Esophagus muscularis mucosa (tissue), 4 donors: ENCODE measurements around the gene LRRC71.

Source experiments
- EP300 ChIP-seq: sonication (generic); formaldehyde crosslinking; IDR thresholded peaks from one replicate; pipeline ENCODE4 v1.6.1; 2017; ENCODE audit warnings: antibody characterized with exemption
- POLR2A ChIP-seq: fragments of 450-650 bp; IDR thresholded peaks from one replicate; pipeline ENCODE4 v1.6.1; 2017; ENCODE audit warnings: antibody characterized with exemption, moderate library complexity, mild to moderate bottlenecking, low read depth
- POLR2AphosphoS5 ChIP-seq, 2 donors: sonication (generic); formaldehyde crosslinking; IDR thresholded peaks; one replicate each; pipeline ENCODE4 v1.6.1; 2017; ENCODE audit warnings: antibody characterized with exemption in 2 of 2
- TF ChIP-seq, protein P1 (sequence below), 3 experiments: fragments of 200-600 bp in 2 of 3; fragments of 450-650 bp in 1 of 3; sonication (generic) in 2 of 3; IDR thresholded peaks; one replicate each; pipeline ENCODE4 v1.5.1; 2017 to 2019; ENCODE audit warnings: antibody characterized with exemption in 3 of 3, mild to moderate bottlenecking in 2 of 3, moderate library complexity in 1 of 3

DNA sequence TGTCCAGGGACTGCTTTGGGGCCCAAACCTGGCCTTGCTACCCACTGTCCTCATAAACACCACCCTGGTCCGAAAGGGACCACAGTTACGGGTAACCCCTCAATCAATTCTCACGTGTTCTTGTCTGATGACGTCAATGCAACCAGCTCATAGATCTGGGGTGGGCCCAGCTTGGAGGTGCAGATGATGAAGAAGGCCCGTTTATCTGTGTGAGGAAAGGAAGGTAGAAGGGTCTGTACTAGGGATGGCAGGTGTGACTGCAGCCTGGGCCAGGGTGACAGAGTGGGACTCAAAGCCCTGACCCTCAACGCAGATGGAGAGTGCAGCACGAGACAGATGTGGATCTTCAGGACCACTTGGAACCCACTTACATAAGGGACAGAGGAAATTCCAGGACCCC lies 22.1 kb downstream of the LRRC71 start:
- TF ChIP-seq, protein P1, sequence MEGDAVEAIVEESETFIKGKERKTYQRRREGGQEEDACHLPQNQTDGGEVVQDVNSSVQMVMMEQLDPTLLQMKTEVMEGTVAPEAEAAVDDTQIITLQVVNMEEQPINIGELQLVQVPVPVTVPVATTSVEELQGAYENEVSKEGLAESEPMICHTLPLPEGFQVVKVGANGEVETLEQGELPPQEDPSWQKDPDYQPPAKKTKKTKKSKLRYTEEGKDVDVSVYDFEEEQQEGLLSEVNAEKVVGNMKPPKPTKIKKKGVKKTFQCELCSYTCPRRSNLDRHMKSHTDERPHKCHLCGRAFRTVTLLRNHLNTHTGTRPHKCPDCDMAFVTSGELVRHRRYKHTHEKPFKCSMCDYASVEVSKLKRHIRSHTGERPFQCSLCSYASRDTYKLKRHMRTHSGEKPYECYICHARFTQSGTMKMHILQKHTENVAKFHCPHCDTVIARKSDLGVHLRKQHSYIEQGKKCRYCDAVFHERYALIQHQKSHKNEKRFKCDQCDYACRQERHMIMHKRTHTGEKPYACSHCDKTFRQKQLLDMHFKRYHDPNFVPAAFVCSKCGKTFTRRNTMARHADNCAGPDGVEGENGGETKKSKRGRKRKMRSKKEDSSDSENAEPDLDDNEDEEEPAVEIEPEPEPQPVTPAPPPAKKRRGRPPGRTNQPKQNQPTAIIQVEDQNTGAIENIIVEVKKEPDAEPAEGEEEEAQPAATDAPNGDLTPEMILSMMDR (IDR thresholded peaks at IDR 0.05): no peak
- TF ChIP-seq POLR2A (no peak), EP300 (no peak), POLR2AphosphoS5 (IDR thresholded peaks at IDR 0.05) (no peak)
